Stomach (tissue), 9 donors: ENCODE measurements around the gene NRCAM. TPM values are rescaled to one million over a fixed set of nuclear protein-coding genes. Genes with fewer than 3 reads are reported as not detected.
A peak's percentile ranks its signal among the peaks of the same experiment; 100 is the strongest.

Source experiments
- DNase-seq, 2 donors: peaks; one replicate each; pipeline versions ENCODE4 v3.0.0 to v3.0.0-alpha.2; 2013 to 2019
- H3K27ac ChIP-seq, 5 donors: fragments of 200-600 bp in 4 of 5; sonication (generic) in 4 of 5; one replicate each; pipeline ENCODE4 v1.5.1; 2013 to 2019; ENCODE audit warnings: mild to moderate bottlenecking in 1 of 5, moderate library complexity in 1 of 5
- H3K27me3 ChIP-seq, 3 donors: fragments of 200-600 bp; sonication (generic); one replicate each; pipeline ENCODE4 v1.5.1; 2017 to 2019; ENCODE audit warnings: mixed run types in 1 of 3
- H3K36me3 ChIP-seq, 4 donors: fragments of 200-600 bp; sonication (generic); 1 replicate in 3 of 4; 2 replicates in 1 of 4; pipeline ENCODE4 v1.5.1; 2016 to 2019
- H3K4me1 ChIP-seq, 4 donors: fragments of 200-600 bp; sonication (generic); one replicate each; pipeline ENCODE4 v1.5.1; 2016 to 2019
- H3K4me3 ChIP-seq, 4 donors: fragments of 200-600 bp; sonication (generic) in 3 of 4; one replicate each; pipeline ENCODE4 v1.5.1; 2016 to 2019; ENCODE audit warnings: mild to moderate bottlenecking in 1 of 4
- H3K9me3 ChIP-seq, 4 donors: fragments of 200-600 bp; sonication (generic); one replicate each; pipeline ENCODE4 v1.5.1; 2016 to 2019
- EP300 ChIP-seq: sonication (generic); formaldehyde crosslinking; IDR thresholded peaks from one replicate; pipeline ENCODE4 v1.6.1; 2017; ENCODE audit warnings: antibody characterized with exemption
- POLR2A ChIP-seq, 4 donors: fragments of 450-650 bp; IDR thresholded peaks; one replicate each; pipeline ENCODE4 v1.6.1; 2016; ENCODE audit warnings: antibody characterized with exemption in 4 of 4, control low read depth in 2 of 4, mild to moderate bottlenecking in 1 of 4, moderate library complexity in 1 of 4
- POLR2AphosphoS5 ChIP-seq, 3 donors: sonication (generic); formaldehyde crosslinking; IDR thresholded peaks; one replicate each; pipeline ENCODE4 v1.6.1; 2016; ENCODE audit warnings: antibody characterized with exemption in 3 of 3
- WGBS, 5 donors: extraction: QIAGEN DNeasy Blood & Tissue Kit in 3 of 5; methylation state at CpG; one replicate each; pipeline versions ENCODE4 v1.1.5 to v1.1.7; 2013 to 2018; 5-methylcytosine and 5-hydroxymethylcytosine counted together
- intact Hi-C: fragments of 100-400 bp; cut with DNase I; formaldehyde crosslinking; loops from one replicate; pipeline ENCODE4 v1.15.1; 2023; ENCODE audit warnings: low total_unique reads
- polyA plus RNA-seq, 3 donors: library from polyadenylated mRNA; stranded (reverse); fragments of 200-250 nt; gene quantifications; one replicate each; pipeline ENCODE4 v1.2.3, GENCODE V29; 2013
- total RNA-seq, 5 donors: library from RNA; depleted of rRNA; stranded (reverse); fragments of >200 nt; gene quantifications; one replicate each; pipeline versions ENCODE4 v1.1.0 to v1.2.3, GENCODE V29; 2014 to 2016
- TF ChIP-seq, protein P1 (sequence below), 7 experiments: fragments of 450-650 bp in 4 of 7; fragments of 200-600 bp in 3 of 7; sonication (generic) in 3 of 7; IDR thresholded peaks; one replicate each; pipeline ENCODE4 v1.5.1; 2016 to 2019; ENCODE audit warnings: antibody characterized with exemption in 7 of 7, control low read depth in 2 of 7, mild to moderate bottlenecking in 1 of 7
- donor health status: healthy with polysubstance abuse.
- donor health status: Bipolar disorder and iron deficiency.
- donor health status: healthy.

Gene NRCAM
- total and polyA plus RNA-seq, 8 donors, result 1.2 to 9.4 (median 2.3) TPM

DNA sequence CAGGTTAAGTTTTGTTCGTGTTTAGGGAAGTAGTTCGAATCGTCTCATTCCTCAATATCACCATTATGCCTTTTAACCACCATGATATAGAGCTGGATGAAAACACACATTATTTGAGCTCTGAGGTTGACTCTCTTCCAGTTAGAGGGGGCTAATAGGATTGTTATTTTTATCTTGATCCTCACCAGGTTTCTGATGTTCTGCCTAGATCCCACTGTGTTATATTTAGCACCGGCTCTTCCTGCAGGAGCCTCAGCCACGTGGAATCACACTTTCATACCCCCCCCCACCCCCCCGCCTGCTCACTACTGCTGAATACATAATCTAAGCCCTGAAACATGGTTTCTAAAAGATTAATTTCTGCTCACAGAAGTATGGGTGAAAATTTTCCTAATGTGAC is 88.3 kb downstream of the NRCAM start:
- H3K27me3 ChIP-seq, result no peaks in the 10 kb centered on the region
- H3K4me3 ChIP-seq, result no peak overlapping the region
- H3K36me3 ChIP-seq, result no peaks in the 10 kb centered on the region
- DNase-seq, result peak in 1 of 2 donors; percentile 5
- WGBS, 5 donors, result 34 to 43% (median 40%) methylated on average over 6 of the region's 6 CpGs
- peaks cover 0 to 5% (median 2%) of the 10 kb centered on the region in 4 donors for H3K9me3 ChIP-seq
- no peak for TF ChIP-seq POLR2AphosphoS5 (IDR thresholded peaks at IDR 0.05)
- no peak for TF ChIP-seq EP300
- H3K27ac ChIP-seq, result no peak overlapping the region
- intact Hi-C loops, result no loop called here
- H3K4me1 ChIP-seq, result peaks cover 0 to 9% (median 3%) of the 10 kb centered on the region in 4 donors

DNA sequence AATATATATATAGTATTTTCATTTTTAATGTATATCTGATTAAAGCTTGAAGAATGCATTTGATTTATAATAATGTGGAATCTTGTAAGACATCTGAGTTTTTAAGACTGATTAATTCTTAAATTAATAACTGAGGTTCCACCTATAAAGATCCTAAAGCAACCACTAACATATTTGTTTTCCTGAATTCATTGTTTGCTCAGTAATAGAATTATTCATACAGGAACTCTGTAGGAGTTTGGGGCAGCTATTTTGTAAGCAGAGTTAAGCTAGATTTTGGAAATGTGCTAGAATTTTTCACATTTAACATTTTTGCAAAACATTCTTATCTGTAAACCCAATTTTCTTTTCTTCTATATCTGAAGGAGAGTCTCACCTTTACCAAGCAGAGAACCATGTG is 88.9 kb downstream of the NRCAM start:
- DNase-seq, result no peak
- Histone ChIP-seq H3K4me1 (peaks cover 0 to 9% (median 3%) of the 10 kb centered on the region in 4 donors), H3K9me3 (peaks cover 0 to 5% (median 2%) of the 10 kb centered on the region in 4 donors)

DNA sequence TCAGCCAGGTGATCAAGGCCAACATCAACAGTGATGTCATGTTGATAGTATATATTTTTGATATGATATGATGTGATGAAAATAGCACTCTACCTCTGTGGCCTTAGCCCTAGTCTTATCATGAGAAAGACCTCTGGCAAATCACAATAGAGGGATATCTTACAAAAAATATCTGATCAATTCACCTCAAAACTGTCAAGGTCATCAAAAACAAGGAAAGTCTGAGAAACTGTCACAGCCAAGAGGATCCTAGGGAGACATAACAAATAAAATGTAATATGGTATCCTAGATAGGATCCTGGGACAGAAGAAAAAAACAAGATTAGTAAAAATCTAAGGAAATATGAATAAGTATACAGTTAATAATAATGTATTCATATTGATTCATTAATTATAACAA is 92.6 kb downstream of the NRCAM start:
- H3K4me3 ChIP-seq, result no peak overlapping the region
- H3K36me3 ChIP-seq, result no peaks in the 10 kb centered on the region
- TF ChIP-seq POLR2AphosphoS5 (IDR thresholded peaks at IDR 0.05), result no peak
- TF ChIP-seq, protein P1, sequence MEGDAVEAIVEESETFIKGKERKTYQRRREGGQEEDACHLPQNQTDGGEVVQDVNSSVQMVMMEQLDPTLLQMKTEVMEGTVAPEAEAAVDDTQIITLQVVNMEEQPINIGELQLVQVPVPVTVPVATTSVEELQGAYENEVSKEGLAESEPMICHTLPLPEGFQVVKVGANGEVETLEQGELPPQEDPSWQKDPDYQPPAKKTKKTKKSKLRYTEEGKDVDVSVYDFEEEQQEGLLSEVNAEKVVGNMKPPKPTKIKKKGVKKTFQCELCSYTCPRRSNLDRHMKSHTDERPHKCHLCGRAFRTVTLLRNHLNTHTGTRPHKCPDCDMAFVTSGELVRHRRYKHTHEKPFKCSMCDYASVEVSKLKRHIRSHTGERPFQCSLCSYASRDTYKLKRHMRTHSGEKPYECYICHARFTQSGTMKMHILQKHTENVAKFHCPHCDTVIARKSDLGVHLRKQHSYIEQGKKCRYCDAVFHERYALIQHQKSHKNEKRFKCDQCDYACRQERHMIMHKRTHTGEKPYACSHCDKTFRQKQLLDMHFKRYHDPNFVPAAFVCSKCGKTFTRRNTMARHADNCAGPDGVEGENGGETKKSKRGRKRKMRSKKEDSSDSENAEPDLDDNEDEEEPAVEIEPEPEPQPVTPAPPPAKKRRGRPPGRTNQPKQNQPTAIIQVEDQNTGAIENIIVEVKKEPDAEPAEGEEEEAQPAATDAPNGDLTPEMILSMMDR (IDR thresholded peaks at IDR 0.05), result no peak
- no peak overlapping the region for H3K27ac ChIP-seq
- no peaks in the 10 kb centered on the region for H3K27me3 ChIP-seq
- DNase-seq, result no peak
- peaks cover 0 to 9% (median 3%) of the 10 kb centered on the region in 4 donors for H3K4me1 ChIP-seq
- intact Hi-C loops, result no loop called here
- H3K9me3 ChIP-seq, result no peaks in the 10 kb centered on the region

More for the DNA sequence above, 88.9 kb downstream of the NRCAM start:
- H3K36me3 ChIP-seq, result no peaks in the 10 kb centered on the region
- H3K27me3 ChIP-seq, result no peaks in the 10 kb centered on the region
- no peak overlapping the region for H3K27ac ChIP-seq
- no peak overlapping the region for H3K4me3 ChIP-seq
- TF ChIP-seq POLR2A (IDR thresholded peaks at IDR 0.05) (no peak), POLR2AphosphoS5 (IDR thresholded peaks at IDR 0.05) (no peak), EP300 (no peak)
- TF ChIP-seq, protein P1 (IDR thresholded peaks at IDR 0.05), result no peak
- intact Hi-C loops, result no loop called here

DNA sequence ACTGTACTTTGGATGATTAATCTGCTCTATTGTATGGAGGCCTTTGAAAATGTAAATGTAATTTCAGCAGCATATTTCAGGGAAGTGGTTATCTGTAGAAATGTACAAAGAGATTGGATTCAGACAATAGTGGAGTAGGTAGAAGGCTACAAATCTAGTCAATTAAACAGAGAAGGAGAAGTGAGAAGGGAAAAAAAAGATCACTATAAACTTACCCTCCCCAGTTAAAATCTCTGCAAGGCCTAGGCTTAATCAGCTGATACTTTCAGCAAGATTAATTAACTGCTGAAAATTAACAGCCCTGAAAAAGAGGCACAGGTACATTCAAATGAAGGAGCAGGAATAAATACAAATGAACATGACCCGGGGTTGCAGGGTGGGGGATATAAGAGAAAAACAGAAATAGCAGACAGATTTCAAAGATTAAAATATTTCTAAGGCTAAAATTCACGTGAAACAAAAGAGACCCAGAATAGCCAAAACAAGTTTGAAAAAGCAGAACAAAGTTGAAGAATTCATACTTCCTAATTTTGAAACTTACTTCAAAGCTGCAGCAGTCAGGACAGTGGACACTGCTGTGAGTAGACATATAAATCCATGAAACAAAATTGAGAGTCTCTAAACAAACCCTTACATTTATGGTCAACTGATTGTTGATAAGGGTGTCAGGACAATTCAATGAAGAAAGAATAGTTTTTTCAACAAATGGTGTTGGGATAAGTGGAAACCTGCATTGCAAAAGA is 96.0 kb downstream of the NRCAM start:
- intact Hi-C loops, result no loop called here
- no peak for DNase-seq
- H3K36me3 ChIP-seq, result no peaks in the 10 kb centered on the region
- no peak overlapping the region for H3K4me3 ChIP-seq
- H3K9me3 ChIP-seq, result no peaks in the 10 kb centered on the region
- WGBS, 5 donors, result 40 to 63% (median 59%) methylated on average over 2 of the region's 2 CpGs
- TF ChIP-seq POLR2AphosphoS5 (IDR thresholded peaks at IDR 0.05) (no peak), EP300 (no peak), POLR2A (IDR thresholded peaks at IDR 0.05) (no peak)
- TF ChIP-seq, protein P1 (IDR thresholded peaks at IDR 0.05), result no peak
- H3K27me3 ChIP-seq, result no peaks in the 10 kb centered on the region
- no peak overlapping the region for H3K27ac ChIP-seq
- no peaks in the 10 kb centered on the region for H3K4me1 ChIP-seq

DNA sequence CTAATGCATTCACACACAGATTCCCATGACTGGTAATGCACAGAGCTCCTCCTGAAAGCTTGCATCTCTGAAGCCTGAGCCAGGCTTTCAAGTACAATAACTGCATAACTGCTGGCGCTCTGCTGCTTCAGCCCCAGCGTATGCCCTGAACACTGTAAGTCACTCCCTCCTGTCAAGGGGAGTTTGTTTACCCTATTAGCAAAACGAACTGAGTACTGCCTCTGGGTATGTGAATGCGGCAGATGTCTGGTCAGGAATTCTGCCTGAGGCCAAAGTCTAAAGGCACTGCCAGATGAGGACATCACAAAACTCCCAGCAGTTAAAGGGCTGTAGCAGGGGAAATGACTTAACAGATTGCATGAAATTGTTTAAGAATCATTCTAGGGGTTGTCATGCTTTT is 97.7 kb downstream of the NRCAM start:
- no peaks in the 10 kb centered on the region for H3K27me3 ChIP-seq
- TF ChIP-seq POLR2AphosphoS5 (IDR thresholded peaks at IDR 0.05) (no peak), EP300 (no peak)
- TF ChIP-seq, protein P1 (IDR thresholded peaks at IDR 0.05), result no peak
- no peak overlapping the region for H3K4me3 ChIP-seq
- intact Hi-C loops, result no loop called here
- H3K9me3 ChIP-seq, result no peaks in the 10 kb centered on the region
- H3K36me3 ChIP-seq, result no peaks in the 10 kb centered on the region
- 18 to 45% (median 24%) methylated on average over 4 of the region's 4 CpGs for WGBS, 5 donors
- H3K4me1 ChIP-seq, result no peaks in the 10 kb centered on the region
- H3K27ac ChIP-seq, result no peak overlapping the region
- DNase-seq, result peak in 1 of 2 donors; percentile 79
